ENCODE results near the gene GSTA3.
"Not testable (repeated sequence)": the region's sequence is repeated elsewhere in the genome, so short reads cannot be mapped to it uniquely, and the experiment has no call there.

The GSTA3 gene

DNA sequence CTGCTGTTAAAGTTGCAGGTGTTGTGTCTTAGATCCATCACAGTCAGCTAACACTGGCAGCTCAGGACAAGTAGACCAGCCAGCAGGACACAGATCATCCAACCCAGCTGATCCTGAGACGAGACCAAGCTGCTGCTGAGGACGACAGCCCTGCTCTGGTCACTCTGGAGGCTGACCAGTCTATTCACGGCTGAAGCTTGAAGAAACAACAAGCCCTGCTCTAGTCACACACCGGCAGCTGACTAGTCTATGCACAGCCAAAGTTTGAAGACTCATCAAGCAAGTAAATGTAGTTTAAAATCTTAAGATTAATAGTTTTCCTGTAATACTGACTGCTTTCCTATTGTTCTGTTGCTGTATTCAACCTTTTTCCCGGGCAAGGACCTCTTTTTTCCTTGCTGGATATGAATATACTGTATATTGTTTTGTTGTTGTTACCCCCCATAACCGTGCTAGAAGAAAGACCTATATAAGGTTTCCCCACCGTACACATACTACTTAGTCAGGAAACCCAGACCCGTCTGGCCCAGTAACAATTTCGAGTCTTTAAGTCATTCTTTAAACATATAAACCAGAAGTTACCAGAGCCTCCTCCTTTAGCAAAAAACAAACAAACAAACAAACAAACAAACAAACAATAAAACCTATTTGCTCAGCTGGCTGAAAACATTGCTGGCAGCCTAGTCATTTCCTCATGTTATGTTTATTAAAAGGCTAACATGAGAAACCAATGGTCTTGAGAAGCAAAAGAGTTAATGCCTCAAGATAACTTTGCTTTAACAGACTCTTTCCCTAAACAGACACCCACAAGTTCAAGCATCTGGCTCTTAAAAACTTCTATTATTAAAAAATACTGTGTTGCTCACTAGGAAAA, 16.7 kb upstream of the GSTA3 start (continued):
- TF ChIP-seq, protein P1, sequence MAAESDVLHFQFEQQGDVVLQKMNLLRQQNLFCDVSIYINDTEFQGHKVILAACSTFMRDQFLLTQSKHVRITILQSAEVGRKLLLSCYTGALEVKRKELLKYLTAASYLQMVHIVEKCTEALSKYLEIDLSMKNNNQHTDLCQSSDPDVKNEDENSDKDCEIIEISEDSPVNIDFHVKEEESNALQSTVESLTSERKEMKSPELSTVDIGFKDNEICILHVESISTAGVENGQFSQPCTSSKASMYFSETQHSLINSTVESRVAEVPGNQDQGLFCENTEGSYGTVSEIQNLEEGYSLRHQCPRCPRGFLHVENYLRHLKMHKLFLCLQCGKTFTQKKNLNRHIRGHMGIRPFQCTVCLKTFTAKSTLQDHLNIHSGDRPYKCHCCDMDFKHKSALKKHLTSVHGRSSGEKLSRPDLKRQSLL (tag by site-specific recombination; IDR thresholded peaks at IDR 0.05) = no peak
- no peak for TF ChIP-seq SP3 (tag by site-specific recombination; IDR thresholded peaks at IDR 0.05)
- no peak for TF ChIP-seq ZNF658 (tag by site-specific recombination; IDR thresholded peaks at IDR 0.05)
- TF ChIP-seq MYNN (tag by site-specific recombination; IDR thresholded peaks at IDR 0.05; ENCODE audit: borderline replicate concordance) = no peak
- TF ChIP-seq ZNF426 (tag by site-specific recombination; IDR thresholded peaks at IDR 0.05) = no peak
- TF ChIP-seq, protein P2, sequence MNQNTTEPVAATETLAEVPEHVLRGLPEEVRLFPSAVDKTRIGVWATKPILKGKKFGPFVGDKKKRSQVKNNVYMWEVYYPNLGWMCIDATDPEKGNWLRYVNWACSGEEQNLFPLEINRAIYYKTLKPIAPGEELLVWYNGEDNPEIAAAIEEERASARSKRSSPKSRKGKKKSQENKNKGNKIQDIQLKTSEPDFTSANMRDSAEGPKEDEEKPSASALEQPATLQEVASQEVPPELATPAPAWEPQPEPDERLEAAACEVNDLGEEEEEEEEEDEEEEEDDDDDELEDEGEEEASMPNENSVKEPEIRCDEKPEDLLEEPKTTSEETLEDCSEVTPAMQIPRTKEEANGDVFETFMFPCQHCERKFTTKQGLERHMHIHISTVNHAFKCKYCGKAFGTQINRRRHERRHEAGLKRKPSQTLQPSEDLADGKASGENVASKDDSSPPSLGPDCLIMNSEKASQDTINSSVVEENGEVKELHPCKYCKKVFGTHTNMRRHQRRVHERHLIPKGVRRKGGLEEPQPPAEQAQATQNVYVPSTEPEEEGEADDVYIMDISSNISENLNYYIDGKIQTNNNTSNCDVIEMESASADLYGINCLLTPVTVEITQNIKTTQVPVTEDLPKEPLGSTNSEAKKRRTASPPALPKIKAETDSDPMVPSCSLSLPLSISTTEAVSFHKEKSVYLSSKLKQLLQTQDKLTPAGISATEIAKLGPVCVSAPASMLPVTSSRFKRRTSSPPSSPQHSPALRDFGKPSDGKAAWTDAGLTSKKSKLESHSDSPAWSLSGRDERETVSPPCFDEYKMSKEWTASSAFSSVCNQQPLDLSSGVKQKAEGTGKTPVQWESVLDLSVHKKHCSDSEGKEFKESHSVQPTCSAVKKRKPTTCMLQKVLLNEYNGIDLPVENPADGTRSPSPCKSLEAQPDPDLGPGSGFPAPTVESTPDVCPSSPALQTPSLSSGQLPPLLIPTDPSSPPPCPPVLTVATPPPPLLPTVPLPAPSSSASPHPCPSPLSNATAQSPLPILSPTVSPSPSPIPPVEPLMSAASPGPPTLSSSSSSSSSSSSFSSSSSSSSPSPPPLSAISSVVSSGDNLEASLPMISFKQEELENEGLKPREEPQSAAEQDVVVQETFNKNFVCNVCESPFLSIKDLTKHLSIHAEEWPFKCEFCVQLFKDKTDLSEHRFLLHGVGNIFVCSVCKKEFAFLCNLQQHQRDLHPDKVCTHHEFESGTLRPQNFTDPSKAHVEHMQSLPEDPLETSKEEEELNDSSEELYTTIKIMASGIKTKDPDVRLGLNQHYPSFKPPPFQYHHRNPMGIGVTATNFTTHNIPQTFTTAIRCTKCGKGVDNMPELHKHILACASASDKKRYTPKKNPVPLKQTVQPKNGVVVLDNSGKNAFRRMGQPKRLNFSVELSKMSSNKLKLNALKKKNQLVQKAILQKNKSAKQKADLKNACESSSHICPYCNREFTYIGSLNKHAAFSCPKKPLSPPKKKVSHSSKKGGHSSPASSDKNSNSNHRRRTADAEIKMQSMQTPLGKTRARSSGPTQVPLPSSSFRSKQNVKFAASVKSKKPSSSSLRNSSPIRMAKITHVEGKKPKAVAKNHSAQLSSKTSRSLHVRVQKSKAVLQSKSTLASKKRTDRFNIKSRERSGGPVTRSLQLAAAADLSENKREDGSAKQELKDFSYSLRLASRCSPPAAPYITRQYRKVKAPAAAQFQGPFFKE (tag by site-specific recombination; IDR thresholded peaks at IDR 0.05; ENCODE audit: borderline replicate concordance) = no peak
- TF ChIP-seq ZNF747 (tag by site-specific recombination; IDR thresholded peaks at IDR 0.05) = no peak
- TF ChIP-seq ZNF707 (tag by site-specific recombination; IDR thresholded peaks at IDR 0.05) = no peak

DNA sequence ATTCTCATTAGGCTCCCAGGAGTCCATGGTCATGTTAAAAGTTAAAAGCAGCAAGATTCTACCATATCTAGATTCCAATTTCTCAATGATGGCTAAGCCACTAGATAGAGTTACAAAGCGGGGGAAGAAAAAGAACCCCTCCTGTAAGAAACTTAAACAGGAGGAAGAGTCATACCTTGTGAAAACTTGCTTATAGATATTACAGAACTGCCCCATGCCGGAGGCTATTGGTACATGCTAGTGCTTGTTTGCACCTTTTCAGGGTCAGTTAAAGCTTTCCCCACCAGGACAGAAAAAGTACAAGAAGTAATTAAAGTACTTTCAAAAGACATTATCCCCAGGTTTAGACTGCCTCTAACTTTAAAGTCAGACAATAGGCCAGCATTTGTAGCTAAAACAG, 15.5 kb upstream of the GSTA3 start:
- H3K36me3 ChIP-seq (ENCODE audit: control insufficient read depth in 2 of 2, insufficient read depth in 1 of 2, low read length in 2 of 2) = no peaks in the 10 kb centered on the region
- no peaks in the 10 kb centered on the region for H3K4me1 ChIP-seq (ENCODE audit: control insufficient read depth, insufficient read depth, low read length)
- no peak overlapping the region for H3K27ac ChIP-seq (ENCODE audit: extremely low read depth, low read depth, low read length)
- no peak overlapping the region for H3K4me3 ChIP-seq (ENCODE audit: low read depth, low read length)
- POLR2A ChIA-PET = no interaction called here
- H3K9me3 ChIP-seq (ENCODE audit: control insufficient read depth, insufficient read depth, low read depth, low read length) = no peaks in the 10 kb centered on the region
- TF ChIP-seq, protein P2 (tag by site-specific recombination; IDR thresholded peaks at IDR 0.05; ENCODE audit: borderline replicate concordance) = no peak
- TF ChIP-seq ZNF791 (tag by site-specific recombination; IDR thresholded peaks at IDR 0.05) = no peak
- CTCF ChIA-PET = interaction anchor here (0.6 kb wide), 1 partner anchor 46 kb away, joined by 4 read pairs; no protein-coding TSS in a partner anchor

DNA sequence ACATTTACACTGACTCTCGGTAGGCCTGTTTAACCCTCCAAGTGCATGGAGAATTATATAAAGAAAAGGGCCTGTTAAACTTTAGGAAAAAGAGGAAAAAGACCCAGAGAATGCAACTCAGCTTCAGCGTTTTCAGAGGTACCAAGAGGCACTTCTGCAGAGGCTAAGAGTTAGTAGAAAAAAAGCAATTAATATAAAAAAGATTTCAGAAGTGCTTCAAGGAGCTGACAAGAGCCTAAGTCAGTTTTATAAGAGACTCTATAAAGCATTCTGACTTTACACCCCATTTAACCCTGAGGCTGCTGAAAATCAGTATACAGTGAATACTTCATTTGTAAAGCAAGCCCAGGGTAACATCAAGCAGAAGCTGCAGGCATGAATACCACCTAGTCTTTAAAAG, 14.2 kb upstream of the GSTA3 start:
- H3K27ac ChIP-seq (ENCODE audit: extremely low read depth, low read depth, low read length); H3K9me3 ChIP-seq (ENCODE audit: control insufficient read depth, insufficient read depth, low read depth, low read length); H3K4me3 ChIP-seq (ENCODE audit: low read depth, low read length); POLR2A ChIA-PET; H3K36me3 ChIP-seq (ENCODE audit: control insufficient read depth in 2 of 2, insufficient read depth in 1 of 2, low read length in 2 of 2); H3K4me1 ChIP-seq (ENCODE audit: control insufficient read depth, insufficient read depth, low read length): not testable (repeated sequence)
- CTCF ChIA-PET = interaction anchor here (1.0 to 1.1 kb wide), 2 partner anchors 41 to 72 kb away, joined by 3 to 4 read pairs; partner anchors contain the start of gene GSTA4
